Endothelial cell of umbilical vein (primary cell): ENCODE data around the gene ACSS2.

Source experiments
- GATA2 ChIP-seq: IDR thresholded peaks from 2 replicates; pipeline ENCODE4 v1.7.0; 2011; ENCODE audit warnings: low read depth, mild to moderate bottlenecking, moderate library complexity, mixed read lengths, low read length; ENCODE audit not compliant: insufficient read length, insufficient read depth
- TF ChIP-seq, protein P1 (sequence below), 2 donors: IDR thresholded peaks; 1 replicate in 1 of 2; 2 replicates in 1 of 2; pipeline ENCODE4 v1.5.1; 2011; ENCODE audit warnings: low read length in 2 of 2, mild to moderate bottlenecking in 2 of 2, moderate library complexity in 2 of 2, control low read depth in 1 of 2, inconsistent platforms in 1 of 2, low read depth in 1 of 2; ENCODE audit not compliant: insufficient read depth in 1 of 2; ENCODE audit errors: extremely low read depth in 1 of 2

DNA sequence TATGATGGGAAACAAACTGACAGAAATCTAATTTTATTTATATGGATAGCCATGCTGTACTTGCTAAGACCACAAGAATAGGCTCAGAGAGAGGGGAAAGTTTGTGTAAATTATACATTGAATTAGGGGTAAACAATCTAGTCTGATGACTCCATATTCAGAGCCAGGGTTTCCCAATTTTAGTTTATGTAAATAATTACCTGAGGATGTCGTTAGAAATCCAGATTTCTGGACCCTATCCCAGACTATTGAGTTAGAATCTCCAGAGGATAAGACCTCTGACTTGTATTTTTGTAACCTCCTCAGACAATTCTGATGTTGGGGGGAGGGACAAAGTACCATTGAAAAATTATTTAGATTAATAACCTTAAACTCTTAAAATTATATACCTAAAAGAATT is 18.3 kb downstream of the ACSS2 start:
- TF ChIP-seq GATA2 = no peak
- TF ChIP-seq, protein P1, sequence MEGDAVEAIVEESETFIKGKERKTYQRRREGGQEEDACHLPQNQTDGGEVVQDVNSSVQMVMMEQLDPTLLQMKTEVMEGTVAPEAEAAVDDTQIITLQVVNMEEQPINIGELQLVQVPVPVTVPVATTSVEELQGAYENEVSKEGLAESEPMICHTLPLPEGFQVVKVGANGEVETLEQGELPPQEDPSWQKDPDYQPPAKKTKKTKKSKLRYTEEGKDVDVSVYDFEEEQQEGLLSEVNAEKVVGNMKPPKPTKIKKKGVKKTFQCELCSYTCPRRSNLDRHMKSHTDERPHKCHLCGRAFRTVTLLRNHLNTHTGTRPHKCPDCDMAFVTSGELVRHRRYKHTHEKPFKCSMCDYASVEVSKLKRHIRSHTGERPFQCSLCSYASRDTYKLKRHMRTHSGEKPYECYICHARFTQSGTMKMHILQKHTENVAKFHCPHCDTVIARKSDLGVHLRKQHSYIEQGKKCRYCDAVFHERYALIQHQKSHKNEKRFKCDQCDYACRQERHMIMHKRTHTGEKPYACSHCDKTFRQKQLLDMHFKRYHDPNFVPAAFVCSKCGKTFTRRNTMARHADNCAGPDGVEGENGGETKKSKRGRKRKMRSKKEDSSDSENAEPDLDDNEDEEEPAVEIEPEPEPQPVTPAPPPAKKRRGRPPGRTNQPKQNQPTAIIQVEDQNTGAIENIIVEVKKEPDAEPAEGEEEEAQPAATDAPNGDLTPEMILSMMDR (IDR thresholded peaks at IDR 0.05; ENCODE audit: extremely low read depth in 1 of 2, insufficient read depth in 1 of 2, low read depth in 1 of 2, low read length in 2 of 2) = no peak
